HFFc6 (cell line): ENCODE measurements around the gene CCDC149. TPM values are rescaled to one million over a fixed set of nuclear protein-coding genes. Genes with fewer than 3 reads are reported as not detected.

Source experiments
- DNase-seq: peaks from one replicate; pipeline ENCODE4 v3.0.0-alpha.2; 2018
- H3K27ac Mint-ChIP-seq: 2 replicates; pipeline ENCODE4 v1.8.0; 2020; ENCODE audit warnings: mild to moderate bottlenecking, mixed read lengths
- H3K27me3 Mint-ChIP-seq: 2 replicates; pipeline ENCODE4 v1.8.0; 2021; ENCODE audit warnings: mild to moderate bottlenecking, moderate library complexity, mixed read lengths; ENCODE audit not compliant: insufficient read depth
- H3K36me3 Mint-ChIP-seq: 2 replicates; pipeline ENCODE4 v1.8.0; 2021; ENCODE audit warnings: low read depth, mixed read lengths
- H3K4me1 Mint-ChIP-seq: 2 replicates; pipeline ENCODE4 v1.8.0; 2020; ENCODE audit warnings: low read depth, mixed read lengths
- H3K4me3 Mint-ChIP-seq: 2 replicates; pipeline ENCODE4 v1.8.0; 2020; ENCODE audit warnings: mild to moderate bottlenecking, moderate library complexity, mixed read lengths
- H3K9me3 Mint-ChIP-seq: 2 replicates; pipeline ENCODE4 v1.8.0; 2020; ENCODE audit warnings: mild to moderate bottlenecking, mixed read lengths
- CTCF ChIP-seq: fragments of 200-600 bp; sonication (generic); IDR thresholded peaks from 2 replicates; pipeline ENCODE4 v1.5.0; 2021; ENCODE audit warnings: antibody characterized with exemption, mild to moderate bottlenecking
- total RNA-seq, 6 experiments: library from RNA; stranded (reverse); fragmentation: NEBNext Ultra II Directional; extraction: Animal tissue kit (Norgen Biotek cat#: 25700); gene quantifications; 2 replicates in 1 of 6; 3 replicates in 5 of 6; pipeline ENCODE4 v1.2.3, GENCODE V29; 2021

Gene CCDC149
- total RNA-seq, 6 experiments from 2014 or later, result 10.9 to 13.5 (median 12.9) TPM

DNA sequence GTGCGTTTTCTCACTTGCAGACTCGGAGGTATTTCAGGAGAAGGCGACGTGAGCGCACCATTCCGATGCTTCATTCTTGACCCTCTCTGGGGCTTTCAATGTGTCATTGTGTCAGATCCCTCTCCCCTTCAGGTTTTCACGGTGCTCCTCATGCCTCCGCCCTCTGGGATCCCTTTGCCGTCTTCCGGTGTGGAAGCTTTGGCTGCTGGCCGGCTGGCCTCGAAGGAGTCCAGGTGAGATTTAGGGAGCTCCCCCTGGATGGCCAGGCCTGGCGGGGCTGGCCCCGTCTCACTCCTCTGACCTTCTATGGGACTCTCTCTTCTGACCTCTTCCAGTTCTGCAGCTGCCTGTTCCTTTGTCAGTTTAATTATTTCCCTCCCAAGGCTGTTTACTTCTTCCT is 104.6 kb downstream of the CCDC149 start:
- TF ChIP-seq CTCF, result no peak
- H3K36me3 Mint-ChIP-seq, result peaks cover 22% of the 10 kb centered on the region
- no peak overlapping the region for H3K4me3 Mint-ChIP-seq
- H3K9me3 Mint-ChIP-seq, result no peaks in the 10 kb centered on the region; the same call in 1 of the 2 replicates
- no peak overlapping the region for H3K27ac Mint-ChIP-seq
- no peak for DNase-seq
- peaks cover 18% of the 10 kb centered on the region for H3K4me1 Mint-ChIP-seq
- no peaks in the 10 kb centered on the region for H3K27me3 Mint-ChIP-seq

- no peak overlapping the region for H3K27ac Mint-ChIP-seq
- H3K36me3 Mint-ChIP-seq, result peaks cover 20% of the 10 kb centered on the region
- no peak for DNase-seq
- H3K4me1 Mint-ChIP-seq, result peaks cover 25% of the 10 kb centered on the region
- H3K27me3 Mint-ChIP-seq, result no peaks in the 10 kb centered on the region
- H3K9me3 Mint-ChIP-seq, result no peaks in the 10 kb centered on the region; the same call in 1 of the 2 replicates
- H3K4me3 Mint-ChIP-seq, result no peak overlapping the region
- no peak for TF ChIP-seq CTCF
These were observed 105.2 kb downstream of the CCDC149 start for GRCh38 chr4:24807611-24808010.

GRCh38 chr4:24806206-24806990 is 106.4 kb downstream of the CCDC149 start:
- H3K27ac Mint-ChIP-seq, result no peak overlapping the region
- no peaks in the 10 kb centered on the region for H3K27me3 Mint-ChIP-seq
- no peaks in the 10 kb centered on the region for H3K9me3 Mint-ChIP-seq
- DNase-seq, result no peak
- peaks cover 30% of the 10 kb centered on the region for H3K4me1 Mint-ChIP-seq
- no peak overlapping the region for H3K4me3 Mint-ChIP-seq
- no peak for TF ChIP-seq CTCF
- peaks cover 11% of the 10 kb centered on the region for H3K36me3 Mint-ChIP-seq

GRCh38 chr4:24805566-24805965 is 107.3 kb downstream of the CCDC149 start:
- H3K27ac Mint-ChIP-seq, result no peak overlapping the region
- TF ChIP-seq CTCF, result no peak
- H3K36me3 Mint-ChIP-seq, result peaks cover 11% of the 10 kb centered on the region
- no peak overlapping the region for H3K4me3 Mint-ChIP-seq
- H3K4me1 Mint-ChIP-seq, result peaks cover 28% of the 10 kb centered on the region
- H3K27me3 Mint-ChIP-seq, result peaks cover 2% of the 10 kb centered on the region; the same call in 1 of the 2 replicates
- no peaks in the 10 kb centered on the region for H3K9me3 Mint-ChIP-seq
- no peak for DNase-seq

DNA sequence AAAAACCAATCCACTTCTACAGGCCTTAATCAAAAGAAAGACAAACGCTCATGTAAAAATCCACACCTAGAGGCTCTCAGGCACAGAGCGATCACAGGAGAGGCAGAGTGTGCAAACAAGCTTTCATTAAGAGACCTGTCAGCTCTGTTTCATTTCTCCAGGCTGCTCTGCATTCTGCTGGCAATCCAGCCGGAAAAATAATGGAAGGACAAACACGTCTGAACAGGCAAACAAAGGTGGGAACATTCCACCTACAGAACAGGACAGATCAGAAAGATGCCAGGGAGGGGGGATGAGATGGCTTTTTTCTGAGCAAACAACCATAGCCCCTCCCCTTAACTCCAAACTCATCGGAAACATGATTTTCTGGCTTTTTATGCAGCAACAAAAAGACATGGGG is 107.8 kb downstream of the CCDC149 start:
- Mint-ChIP-seq H3K9me3 (no peaks in the 10 kb centered on the region), H3K27me3 (peaks cover 2% of the 10 kb centered on the region; the same call in 1 of the 2 replicates), H3K4me3 (no peak overlapping the region), H3K4me1 (peaks cover 23% of the 10 kb centered on the region), H3K36me3 (peaks cover 11% of the 10 kb centered on the region), H3K27ac (no peak overlapping the region)
- TF ChIP-seq CTCF, result no peak
- DNase-seq, result no peak
